Activated CD8-positive, alpha-beta memory T cell treated with anti-CD3 and anti-CD28 coated beads, Interleukin-2, amount 50 U/mL, for 24 hours (primary cell): Measurements from ENCODE around the gene MORC1.

Experiments
- DNase-seq: peaks from one replicate; pipeline ENCODE4 v3.0.0-alpha.2; 2020; ENCODE audit errors: extremely low read depth

MORC1 gene

DNA sequence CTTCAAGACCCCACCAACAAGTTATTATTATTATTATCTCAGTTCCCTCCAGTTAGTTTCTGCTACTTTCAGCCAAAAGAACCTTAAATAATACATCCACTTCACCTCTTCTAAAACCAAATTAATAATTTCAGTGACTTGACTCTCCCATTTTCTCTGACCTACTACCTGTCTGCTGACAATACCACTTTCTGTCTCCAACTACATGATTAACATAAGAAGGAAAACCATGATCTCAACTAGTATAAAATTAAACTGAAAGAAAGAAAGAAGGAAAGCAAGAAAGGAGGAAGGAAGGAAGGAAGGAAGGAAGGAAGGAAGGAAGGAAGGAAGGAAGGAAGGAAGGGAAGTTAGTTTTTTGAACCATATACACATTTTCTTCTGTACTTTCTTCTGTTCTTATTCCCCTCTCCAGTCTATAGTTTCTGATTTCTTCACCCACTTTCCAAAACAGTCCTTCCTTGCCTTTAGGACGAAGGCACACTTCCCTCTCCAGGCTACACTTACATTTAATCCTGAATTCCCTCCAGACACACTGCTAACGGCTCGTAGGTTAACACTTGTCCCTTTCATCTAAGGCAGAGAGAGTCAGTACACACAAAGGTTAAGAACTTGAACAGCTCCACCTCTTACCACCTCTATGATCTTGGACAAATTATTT is 84.8 kb downstream of the MORC1 start:
- DNase-seq = no peak

DNA sequence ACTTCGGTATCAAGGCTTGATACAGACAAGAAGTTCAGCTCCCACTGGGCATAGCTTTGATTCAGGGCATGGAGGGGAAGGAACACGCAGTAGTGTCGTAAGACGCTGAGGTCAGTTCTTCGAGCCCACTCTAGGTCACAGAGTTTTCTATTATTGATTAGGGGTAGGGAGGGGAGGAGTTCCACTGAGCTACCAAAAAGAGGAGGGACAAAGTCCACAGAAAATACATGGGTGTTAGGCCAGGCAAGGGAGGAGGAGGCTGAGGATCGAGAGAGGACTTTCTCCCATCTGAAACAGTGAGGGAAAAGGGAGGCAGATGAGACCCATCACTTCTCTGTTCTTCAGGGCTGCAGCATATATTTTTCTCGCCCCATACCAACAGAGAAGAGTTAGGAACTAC is 89.2 kb downstream of the MORC1 start:
- no peak for DNase-seq

DNA sequence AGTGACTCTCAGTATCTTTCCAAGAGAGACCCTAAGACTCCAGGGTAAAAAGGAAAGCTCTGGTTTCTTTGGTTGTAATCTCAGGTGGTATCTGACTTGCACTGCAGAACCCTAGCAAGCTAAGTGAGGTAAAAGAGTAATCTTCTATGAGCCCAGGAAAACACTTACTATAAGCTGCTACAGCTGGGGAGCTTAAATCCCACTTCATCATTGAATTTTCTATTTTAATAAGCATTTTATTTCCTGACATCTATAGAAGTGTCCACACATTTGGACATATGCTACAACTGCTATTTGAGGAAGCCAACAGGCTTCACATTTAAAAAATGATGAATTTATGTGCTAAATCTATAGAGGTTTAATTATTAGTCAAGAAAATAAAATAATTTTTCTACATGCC is 91.1 kb downstream of the MORC1 start:
- no peak for DNase-seq

DNA sequence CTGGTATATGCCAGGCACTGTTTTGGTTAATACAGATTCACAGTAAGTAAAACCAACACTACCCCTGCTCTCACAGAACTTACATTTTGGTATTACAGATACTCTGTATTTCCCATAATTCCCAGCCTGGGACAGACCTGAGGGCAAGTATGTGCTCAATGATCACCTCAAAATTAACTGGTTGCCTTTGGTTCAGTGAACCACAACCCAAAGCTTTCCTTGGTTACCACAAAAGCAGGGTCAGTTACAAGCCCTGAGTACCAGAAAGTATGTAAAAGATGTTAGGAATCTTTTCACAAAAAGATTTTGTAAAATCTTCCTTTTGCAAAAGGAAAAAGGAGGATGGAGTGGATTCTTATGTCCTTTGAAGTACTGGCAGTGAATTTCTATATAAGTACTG is 92.0 kb downstream of the MORC1 start:
- DNase-seq = no peak

DNA sequence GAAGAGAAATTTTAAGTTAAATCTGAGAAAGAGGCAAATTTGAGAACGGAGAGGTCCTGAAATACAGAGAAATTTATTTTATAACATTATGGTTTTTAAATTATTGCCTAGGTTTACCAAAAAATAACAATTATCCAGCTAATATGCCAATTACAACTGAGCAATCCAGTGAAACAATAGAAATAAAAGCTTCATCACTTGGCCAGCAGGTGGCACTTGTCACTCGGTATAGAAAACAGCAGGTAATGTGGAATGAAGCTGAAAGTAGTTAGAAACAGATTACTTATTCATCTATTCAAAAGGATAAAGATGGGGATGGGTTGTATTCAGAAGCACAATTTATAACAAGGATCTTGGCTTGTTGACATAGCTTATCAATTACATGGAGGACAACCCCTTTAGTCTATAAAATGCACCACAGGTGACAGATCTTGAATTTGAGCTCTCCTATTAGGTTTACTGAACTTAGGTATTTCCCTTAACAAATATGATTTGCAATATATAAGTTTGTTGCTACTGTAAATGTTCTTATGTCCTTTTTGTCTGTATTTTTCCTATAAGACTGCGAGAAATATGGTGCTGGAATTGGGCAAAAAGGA is 94.2 kb downstream of the MORC1 start:
- DNase-seq = no peak

DNA sequence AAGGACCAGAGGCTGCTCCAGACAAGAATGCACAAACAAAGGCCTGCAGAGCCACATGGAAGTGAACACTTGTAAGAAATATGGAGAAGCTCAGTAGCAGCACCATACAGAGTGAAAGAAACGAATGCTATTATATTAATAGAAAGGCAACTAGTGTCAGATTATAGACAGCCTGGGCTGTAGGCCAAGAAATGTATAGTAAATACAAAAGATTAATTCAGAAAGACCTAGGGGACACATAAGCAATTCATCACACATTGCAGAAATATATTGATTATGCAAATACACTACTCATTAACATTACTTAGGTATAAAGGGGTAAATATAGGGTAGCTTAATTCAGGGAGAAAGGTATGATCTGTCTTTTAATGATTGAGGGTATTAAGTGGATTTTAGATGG is 94.8 kb downstream of the MORC1 start:
- no peak for DNase-seq

DNA sequence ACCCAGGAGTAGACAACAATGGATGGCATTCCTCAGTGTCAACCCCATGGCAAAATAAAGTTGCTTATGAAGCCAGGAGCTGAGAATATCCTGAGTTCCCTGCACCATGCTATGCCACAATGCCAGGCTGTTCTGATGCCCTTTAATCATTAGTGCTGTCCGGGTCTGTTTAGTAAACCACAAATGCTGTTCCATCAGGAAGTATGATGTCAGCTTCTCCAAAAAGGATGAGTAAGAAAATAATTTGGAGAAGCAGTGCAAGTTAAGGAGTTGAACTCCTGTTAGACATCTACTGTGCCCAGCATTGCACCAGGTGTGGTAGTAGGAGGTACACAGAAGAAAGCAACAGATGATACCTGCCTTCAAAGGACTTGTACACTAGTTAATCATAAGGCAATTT is 96.4 kb downstream of the MORC1 start:
- no peak for DNase-seq

DNA sequence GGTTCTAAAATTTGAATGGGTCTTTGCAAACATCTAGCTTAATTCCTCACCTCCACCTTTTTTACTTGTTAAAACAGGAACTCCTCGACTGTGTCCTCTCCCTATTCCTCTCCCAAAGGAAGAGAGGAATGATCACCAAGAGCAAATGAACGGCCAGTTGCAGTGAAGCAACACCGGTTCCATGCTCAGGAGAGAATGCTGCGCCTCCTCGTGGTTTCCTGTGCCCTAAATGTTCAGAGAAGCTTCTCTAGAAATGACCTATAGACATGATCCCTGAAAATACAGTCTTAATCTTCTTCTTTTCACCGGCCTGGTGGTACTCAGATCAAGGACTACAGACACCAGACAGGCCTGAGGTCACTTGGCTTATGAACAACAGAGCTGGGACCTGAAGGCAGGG is 99.1 kb downstream of the MORC1 start:
- DNase-seq = no peak

DNA sequence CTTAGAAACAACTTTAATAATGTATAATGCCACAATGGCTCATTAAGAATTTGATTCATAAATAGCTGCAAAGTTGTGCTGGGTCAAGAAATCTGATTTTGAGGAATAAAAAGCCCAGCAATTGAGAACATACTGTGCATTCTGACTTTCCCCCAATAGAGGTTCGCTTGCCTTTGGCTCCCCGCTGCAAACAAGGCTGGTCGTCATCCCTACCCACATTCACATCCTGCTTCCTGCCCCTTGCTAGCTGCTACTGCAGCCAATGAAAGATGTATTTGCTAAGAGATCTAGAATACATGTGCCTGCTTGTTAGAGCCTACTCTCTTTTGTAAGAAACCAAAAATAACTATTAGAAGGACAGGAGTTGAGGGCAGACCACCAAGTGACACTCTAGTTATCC is 112.5 kb downstream of the MORC1 start:
- DNase-seq = no peak

DNA sequence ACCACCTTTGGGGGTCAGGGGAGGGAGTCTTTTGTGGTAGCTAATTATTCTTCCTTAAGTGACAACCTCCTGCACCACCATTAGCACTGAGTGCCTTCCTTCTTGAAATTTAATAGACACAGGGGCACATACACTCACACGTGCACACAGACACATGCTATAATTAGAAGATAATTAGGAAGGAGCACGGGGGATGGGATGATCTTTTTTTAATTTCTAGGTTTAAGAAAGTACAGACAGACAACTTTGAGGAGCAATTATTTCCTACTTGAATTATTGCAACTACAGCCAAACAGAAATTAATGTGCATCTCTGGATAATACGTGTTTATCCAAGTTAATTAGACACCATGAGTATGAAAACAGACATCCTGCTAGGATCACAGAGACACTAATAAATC is 119.5 kb downstream of the MORC1 start:
- DNase-seq = no peak

DNA sequence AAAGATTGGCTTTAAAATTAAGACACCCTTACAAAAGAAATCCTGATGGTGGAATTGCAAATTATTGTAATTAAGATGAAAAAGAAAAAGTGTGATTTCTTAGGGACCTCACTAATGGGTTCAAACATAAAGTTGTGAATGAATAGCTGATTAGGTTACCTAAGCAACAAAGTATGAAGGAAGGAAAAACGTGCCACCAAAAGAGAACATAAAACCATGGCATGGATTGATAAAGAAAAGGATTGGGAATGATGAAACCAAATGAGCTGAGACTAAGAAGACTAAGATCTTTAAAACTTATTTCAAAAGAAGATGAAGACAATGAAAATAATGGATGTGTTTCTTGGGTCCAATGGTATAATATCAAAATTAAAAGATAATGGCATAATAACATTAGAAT is 132.1 kb downstream of the MORC1 start:
- DNase-seq = no peak

DNA sequence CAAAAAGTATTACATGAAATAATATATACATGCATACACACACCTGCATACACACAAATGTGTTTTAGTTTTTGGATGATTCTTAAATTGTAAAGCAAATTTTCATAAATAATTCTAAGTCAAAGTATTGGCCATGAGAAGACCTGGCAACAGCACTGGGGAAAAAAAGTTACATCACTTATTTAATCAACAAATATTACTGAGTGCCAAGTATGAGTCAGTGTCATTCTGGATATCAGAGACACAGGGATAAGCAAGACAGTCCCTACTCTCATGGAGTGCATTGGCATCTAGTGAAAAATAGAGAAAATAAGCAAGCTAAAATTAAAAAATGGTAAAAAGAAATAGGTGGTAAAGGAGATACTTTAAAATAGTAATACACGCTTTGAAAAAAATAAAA is 134.9 kb downstream of the MORC1 start:
- no peak for DNase-seq

DNA sequence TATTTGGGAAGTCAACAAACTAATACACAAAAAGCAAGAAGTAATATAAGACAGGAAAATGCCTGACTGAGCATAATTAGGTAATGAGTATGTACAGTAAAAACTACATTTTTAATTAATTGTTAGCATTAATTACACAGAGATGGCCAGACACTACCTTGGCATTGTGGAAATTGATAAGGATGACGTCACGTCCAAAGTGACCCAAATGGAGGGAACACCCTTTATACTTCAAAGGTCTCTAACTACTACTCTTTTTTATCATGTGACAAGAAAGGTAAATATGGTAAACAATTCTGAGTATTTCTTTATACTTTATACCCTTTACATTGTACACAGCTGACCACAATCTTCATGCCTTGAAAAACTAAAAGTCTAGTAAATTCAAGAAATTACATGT is 141.9 kb downstream of the MORC1 start:
- DNase-seq = no peak

DNA sequence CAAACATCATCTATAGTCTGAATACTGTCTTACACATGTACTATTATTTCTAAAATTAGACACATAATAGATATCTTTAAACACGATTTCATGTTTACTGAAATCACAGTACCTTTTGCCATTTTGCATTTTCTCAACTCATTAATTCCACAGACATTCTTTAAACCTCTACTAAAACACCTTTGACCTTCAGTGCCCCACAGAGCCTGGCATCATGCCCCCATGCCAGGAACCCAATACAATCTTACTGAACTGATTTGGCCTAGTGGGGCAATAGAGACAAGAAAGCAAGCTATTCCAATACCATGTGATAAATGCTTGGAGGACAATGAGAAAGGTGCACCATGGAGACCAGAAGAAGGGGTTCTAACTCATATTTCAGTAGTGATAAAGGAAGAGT is 144.9 kb downstream of the MORC1 start:
- DNase-seq = no peak

DNA sequence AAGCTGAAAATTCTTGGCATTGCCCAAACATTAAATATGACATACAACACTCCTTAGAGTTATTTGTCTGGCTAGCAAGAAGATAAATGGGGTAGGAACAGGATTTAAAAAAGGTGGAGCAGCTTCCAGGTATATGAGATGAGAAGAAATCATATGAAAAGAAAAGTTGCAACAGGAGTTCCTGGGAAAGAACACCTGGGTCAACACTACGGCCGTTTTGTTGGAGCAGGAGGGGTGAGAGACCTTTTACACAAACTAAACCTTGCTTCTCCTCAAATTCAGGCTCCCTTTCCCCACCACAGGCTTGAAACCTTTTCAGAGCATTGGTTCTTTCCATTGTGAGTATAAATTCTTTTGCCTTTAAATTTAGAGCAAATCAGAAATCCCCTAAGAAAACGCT is 145.5 kb downstream of the MORC1 start:
- no peak for DNase-seq

DNA sequence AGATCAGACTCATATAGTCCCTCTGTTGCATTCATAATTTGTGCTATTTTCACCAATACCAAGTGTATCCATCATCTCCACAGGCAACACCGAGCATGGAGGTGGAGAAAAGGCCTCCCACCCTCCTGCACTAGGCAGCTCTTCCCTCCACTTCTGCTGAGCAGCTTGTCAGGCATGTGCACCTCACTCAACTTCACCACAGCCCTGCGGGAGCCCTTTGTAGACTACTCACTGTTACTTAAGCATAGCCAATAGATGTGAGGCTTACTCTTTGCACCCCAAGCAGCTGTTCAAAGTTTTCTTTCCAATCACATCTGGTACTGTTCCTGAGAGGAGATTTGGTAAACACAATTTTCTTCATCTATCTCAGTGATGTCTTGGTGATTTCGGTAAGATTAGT is 147.4 kb downstream of the MORC1 start:
- no peak for DNase-seq

DNA sequence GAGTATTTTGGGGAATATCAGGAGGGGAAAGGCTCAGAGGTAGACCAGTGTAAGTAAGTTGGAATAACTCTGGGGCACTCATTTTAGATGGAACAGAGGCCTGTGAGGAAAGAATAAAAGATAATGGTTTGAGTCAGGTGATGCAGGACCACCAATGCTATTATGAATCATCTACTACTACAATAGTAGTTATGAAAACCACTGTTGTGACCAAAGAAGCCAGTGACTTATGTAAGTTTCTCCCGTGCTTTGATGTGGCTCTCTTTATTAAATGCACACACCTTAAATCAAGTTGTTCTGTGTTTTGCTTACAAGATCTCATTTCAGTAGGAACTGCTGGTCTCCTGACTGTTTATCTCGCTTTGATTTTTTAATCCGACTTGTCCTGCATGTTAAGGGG is 151.2 kb downstream of the MORC1 start:
- DNase-seq = no peak

DNA sequence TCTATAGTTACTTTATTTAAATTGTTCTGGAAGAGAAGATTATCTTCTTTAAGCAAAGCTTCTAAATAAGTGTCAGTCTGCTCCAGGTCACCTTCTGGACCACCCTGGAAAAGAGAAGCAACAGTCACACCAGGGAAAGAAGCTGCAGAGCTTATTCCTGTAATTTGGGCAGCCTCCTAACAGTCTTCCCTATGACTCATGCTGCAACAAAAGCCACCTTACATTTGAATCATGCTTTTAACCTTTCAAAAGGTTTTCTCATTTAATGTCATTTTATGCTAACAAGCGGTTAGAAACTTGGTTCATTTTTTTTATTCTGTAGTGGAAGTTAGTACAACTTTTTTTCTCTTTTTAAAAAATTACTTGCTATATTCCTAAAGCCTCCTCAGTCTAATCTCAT is 158.9 kb downstream of the MORC1 start:
- DNase-seq = no peak

DNA sequence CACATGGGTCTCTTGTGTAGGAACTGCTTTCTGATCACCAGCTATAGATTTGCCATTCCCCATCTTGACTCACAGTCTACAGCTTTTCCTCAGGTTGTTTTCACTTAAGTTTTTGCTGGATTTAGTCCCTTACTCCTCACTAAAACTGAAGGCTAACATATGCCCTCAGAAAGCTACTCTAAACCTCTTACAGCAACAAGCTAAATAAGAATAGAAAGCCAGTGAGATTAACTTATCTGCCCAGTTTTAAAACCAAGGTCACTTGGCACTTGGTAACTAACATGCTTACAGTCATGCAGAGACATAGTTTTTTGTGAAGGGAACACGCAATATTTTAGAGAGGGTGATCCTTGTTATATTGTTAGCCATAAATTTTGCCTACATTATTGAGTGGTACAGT is 164.2 kb downstream of the MORC1 start, which contains the start of gene GUCA1C:
Gene GUCA1C (minus strand): TSS at position 180 of the 400 bp plus-strand sequence. CDS start 117 bp downstream, at position 63.
- no peak for DNase-seq

DNA sequence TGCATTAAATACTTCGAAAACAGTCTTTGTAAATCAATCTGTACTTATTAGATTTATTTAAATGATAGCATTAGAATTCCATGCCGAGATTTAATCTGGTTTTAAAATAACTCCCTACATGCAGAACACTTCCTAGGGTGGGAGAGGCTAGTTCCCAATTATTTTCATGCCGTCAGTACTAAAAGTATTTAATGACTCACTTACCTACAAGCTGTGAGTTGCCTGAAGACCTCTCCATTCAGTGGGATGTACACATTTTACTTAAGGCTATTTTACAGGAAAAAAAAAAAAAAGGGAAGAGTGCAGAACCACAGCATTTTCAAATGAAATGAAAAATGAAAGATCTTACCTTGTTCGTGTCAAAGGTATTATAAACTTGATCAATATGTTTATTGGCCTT is 164.7 kb downstream of the MORC1 start:
- no peak for DNase-seq

DNA sequence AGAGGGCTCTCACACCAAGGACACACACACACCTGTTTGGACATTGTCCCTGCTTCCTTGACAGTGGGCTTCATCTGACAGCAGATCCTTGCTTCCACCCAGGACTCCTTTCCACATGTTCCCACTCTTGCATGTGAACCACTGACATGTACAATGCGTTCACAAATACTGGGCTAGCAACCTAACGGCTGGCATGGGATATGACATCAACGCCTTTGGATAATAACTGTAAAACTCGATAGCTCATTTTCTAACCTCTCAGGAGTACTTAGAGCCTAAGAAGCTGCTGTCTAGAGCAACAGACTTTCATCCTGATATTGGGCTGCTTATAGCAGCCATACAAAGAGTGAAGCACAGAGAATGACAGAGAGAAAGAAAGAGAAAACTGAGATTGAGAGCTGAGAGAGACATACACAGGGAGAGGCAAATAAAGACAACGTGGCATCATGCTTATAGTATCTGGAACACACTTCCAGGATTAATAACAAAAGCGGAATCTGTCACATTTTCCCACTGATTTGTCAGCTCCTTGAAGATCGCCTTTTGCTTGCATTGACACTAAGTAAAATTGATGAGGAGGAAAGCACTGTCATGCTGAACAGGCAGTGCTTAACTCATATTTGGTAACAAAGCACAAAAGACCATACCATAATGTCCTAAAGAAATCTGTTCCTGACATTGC is 166.0 kb downstream of the MORC1 start:
- no peak for DNase-seq

DNA sequence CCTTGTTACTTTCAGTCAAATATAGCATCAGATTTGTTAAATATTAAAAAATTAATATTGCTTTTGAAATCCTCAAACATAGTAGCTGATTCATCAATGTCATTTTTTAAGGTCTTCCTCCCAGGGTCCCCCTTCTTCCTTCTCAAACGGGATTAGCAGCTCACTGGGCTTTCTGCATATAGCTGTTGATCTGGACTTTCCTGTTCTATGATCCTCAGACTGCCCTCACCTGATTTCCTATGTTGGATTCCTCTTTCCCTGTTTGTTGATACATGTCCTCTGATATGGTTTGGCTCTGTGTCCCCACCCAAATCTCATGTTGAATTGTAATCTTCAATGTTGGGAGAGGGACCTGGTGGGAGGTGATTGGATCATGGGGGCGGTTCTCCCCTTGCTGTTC is 170.1 kb downstream of the MORC1 start:
- DNase-seq = no peak
